ENCODE data around the gene VCPKMT. TPM values are rescaled to one million over a fixed set of nuclear protein-coding genes. Genes with fewer than 3 reads are reported as not detected.
"Not testable (repeated sequence)": the region's sequence is repeated elsewhere in the genome, so short reads cannot be mapped to it uniquely, and the experiment has no call there.

The VCPKMT gene
- total RNA-seq, 2 donors from 2014 or later: 14.0 to 24.6 TPM

DNA sequence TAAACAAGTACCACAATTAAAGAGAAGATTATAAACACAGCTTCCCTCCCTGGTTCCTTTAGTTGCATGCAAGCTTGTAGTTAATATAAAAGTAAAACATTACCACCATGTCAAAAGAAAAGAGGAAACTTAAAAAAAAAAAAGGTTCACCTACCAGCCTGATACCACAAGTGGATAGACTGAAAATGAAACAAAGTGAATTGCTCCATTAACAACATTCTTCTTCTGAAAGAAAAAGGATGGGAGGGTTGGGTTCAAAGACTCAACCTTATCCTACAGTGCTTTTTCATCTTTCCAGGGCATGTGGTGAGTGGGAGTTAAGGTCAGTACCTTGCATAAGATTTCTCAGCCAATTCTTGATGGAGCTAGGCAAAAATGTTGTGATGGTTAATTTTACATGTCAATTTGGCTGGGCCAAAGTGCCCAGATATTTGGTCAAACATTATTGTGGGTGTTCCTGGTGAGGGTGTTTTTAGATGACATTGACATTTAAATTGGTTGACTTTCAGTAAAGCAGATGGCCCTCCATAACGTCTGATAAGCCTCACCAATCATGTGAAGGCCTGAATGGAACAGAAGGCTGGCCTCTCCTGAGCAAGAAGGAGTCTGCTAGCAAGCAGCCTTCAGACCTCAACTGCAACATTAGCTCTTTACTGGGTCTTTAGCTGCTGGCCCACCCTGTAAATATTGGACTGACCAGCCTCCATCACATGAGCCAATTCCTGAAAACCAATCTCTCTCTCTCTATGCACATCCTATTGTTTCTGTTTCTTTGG is 28.8 kb downstream of the VCPKMT start:
- ATAC-seq: no peak
- Mint-ChIP-seq H3K27ac (peak overlapping the region; percentile 88 to 92), H3K4me1 (ENCODE audit: low read depth in 2 of 2) (peaks cover 54 to 72% of the 10 kb centered on the region in 2 donors), H3K4me3 (peak overlapping the region; percentile 72), H3K9me3 (no peaks in the 10 kb centered on the region), H3K27me3 (no peaks in the 10 kb centered on the region), H3K36me3 (peaks cover 4% of the 10 kb centered on the region)
- no peak for DNase-seq (ENCODE audit: low spot score)

DNA sequence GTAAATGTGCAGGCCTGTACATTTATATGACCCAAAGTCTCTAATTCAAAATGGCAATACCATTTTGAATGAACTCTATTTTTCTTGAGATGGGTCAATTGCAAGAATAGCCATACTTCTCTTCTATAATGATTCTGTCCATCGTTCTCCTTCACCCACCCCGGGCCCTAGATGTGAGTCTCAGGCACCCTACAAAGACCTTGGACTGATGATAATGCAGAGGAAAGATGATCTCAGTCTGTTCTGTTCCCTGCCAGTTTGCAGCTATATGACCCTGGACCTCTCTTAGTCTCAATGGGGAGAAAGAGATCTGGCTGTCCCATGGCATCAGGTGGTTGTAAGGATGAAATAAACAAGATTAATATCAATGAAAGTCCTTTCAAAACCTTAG is 30.1 kb downstream of the VCPKMT start:
- Mint-ChIP-seq H3K27ac (peak overlapping the region; percentile 88 to 93), H3K4me1 (ENCODE audit: low read depth in 2 of 2) (peaks cover 63 to 84% of the 10 kb centered on the region in 2 donors), H3K4me3 (peak overlapping the region; percentile 54), H3K36me3 (peaks cover 4% of the 10 kb centered on the region), H3K27me3 (no peaks in the 10 kb centered on the region), H3K9me3 (no peaks in the 10 kb centered on the region)
- ATAC-seq (no peak), DNase-seq (ENCODE audit: low spot score) (no peak)

DNA sequence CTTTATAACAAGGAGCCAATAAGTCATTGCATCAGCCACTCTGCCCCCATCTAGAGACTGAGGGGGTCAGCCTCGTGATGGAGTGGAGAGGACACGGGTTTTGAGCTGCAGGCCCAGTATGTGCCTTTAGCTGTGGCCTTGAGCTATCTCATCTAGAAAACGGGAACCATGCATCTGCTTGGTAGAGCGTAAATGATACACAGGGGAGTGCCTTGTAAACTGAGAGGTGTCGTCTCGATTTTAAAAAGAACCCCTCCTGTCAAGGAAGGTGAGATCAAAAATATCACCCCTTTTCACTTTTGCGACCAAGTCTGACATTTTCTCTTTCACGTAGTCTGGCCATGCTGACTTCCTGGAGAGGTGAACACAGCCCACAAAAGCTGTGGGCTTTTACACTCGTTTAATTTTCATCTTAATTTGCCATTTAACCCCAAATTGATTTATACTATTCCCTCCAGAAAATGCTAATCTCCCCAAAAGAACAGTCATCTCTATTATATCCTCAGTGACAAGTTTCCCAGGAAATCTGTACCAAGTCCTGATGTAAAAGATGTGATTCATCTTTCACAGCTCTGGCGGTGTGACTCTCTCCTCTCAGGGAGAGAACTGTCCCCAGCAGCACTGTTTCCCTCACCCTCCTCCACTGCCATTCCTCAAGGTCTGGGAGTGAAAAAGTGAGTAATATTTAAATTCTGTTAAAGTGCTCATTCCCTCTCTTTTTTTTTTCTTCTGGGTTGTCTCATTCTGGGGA is 30.6 kb downstream of the VCPKMT start:
- Mint-ChIP-seq H3K4me3 (peak overlapping the region; percentile 54), H3K27ac (peak overlapping the region; percentile 88 to 93), H3K36me3 (peaks cover 4% of the 10 kb centered on the region), H3K27me3 (no peaks in the 10 kb centered on the region), H3K9me3 (no peaks in the 10 kb centered on the region), H3K4me1 (ENCODE audit: low read depth in 2 of 2) (peaks cover 63 to 83% of the 10 kb centered on the region in 2 donors)
- peak; percentile 74 for DNase-seq (ENCODE audit: low spot score)
- ATAC-seq: peak; percentile 37 to 72

DNA sequence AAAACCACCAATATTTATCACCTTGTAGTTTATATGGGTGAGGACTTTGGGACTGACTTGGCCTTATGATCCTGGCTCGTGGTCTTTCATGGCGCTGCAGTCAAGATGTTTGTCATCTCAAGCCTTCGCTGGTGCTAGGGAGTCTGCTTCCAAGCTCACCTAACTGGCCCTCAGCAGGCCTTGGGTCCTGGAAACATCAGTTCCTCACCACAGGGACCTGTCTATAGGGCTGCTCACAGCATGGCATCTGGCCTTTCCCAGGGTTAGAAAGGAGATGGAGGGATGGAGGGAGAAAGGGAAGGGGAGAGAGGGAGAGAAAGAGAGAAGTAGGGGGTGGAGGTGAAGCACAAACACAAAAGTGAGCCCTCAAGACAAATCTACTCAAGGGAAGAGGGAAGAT is 31.7 kb downstream of the VCPKMT start:
- H3K27ac Mint-ChIP-seq: peak overlapping the region; percentile 88 to 93
- H3K36me3 Mint-ChIP-seq: peaks cover 4% of the 10 kb centered on the region
- DNase-seq (ENCODE audit: low spot score) (no peak), ATAC-seq (no peak)
- no peaks in the 10 kb centered on the region for H3K27me3 Mint-ChIP-seq
- peaks cover 57 to 75% of the 10 kb centered on the region in 2 donors for H3K4me1 Mint-ChIP-seq (ENCODE audit: low read depth in 2 of 2)
- H3K4me3 Mint-ChIP-seq: peak overlapping the region; percentile 54
- no peaks in the 10 kb centered on the region for H3K9me3 Mint-ChIP-seq

DNA sequence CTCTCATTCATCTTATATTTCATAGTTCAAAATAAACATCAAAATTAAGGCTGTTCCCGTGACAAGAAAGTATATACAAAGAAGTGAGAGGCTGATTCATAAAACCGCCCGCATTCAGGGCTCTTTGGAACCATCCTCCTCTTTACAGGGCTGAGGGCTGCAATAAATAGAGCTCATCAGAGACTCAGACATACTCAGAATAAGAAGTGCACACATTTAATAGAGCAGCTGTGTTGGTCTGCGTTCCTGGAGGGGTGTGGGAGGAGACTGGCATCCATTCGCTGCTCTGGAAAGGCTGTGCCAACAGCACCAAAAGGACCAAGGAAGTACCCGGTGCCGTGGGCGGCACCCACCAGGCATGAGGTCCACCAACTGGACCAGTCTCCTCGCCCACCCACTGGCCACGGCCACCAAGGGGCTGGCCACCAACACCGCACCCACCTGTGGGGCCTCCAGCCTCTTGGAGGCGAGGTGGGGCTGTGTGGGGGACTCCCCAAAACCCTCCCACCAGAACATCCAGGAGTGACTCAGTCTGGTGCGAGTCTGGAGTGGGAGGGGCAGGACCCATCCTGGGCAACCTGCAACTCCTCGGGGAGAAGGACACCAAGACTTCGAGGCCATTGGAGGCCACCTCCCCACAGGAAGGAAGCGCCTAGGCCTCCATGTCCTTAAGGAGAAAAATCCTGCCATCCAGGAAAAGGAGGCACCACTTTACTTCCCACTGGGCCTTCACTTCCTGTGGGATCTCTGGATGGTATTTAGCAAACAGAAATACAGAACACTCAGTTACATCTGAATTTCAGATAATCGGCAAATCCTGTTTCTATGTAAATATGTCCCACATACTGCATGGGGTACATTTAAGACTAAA is 32.7 kb downstream of the VCPKMT start:
- no peaks in the 10 kb centered on the region for H3K9me3 Mint-ChIP-seq
- peak overlapping the region; percentile 63 for H3K4me3 Mint-ChIP-seq
- DNase-seq (ENCODE audit: low spot score): peak; percentile 82
- peak overlapping the region; percentile 88 to 93 for H3K27ac Mint-ChIP-seq
- ATAC-seq: peak; percentile 72 to 78
- H3K36me3 Mint-ChIP-seq: peaks cover 4% of the 10 kb centered on the region
- H3K4me1 Mint-ChIP-seq (ENCODE audit: low read depth in 2 of 2): peaks cover 60 to 73% of the 10 kb centered on the region in 2 donors
- no peaks in the 10 kb centered on the region for H3K27me3 Mint-ChIP-seq

DNA sequence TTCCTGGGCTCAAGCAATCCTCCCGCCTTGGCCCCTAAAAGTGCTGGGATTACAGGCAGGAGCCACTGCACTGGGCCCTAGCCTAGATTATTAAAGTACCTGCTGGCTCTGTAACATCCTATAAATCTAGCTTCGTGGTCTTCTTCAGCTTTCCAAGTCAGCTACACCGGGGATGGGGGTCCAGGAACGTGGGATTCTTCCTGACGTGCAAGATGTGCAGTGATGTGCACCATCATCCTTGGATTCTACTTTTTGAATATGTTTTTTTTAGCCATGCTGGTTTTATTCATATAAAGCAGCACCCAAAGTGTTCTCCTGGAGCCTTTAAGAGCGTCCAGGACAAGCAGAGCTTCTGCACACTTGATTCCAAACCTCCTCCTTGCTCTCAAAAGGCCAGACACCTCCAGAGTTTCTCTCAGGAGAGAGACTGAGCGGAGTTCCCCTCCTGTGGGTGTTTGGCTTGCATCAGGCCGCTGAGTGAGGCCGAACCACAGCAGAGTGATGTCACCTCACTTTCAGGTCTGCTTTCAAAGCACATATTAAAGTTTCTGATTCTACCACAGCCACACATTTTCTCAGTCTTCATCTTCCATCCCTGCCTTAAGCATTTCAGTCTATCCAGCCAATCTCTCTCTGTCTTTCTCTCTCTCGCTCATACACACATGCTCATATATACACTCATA is 33.4 kb downstream of the VCPKMT start:
- peak overlapping the region; percentile 63 for H3K4me3 Mint-ChIP-seq
- H3K27me3 Mint-ChIP-seq: no peaks in the 10 kb centered on the region
- peaks cover 4% of the 10 kb centered on the region for H3K36me3 Mint-ChIP-seq
- ATAC-seq (peak; percentile 88 to 91), DNase-seq (ENCODE audit: low spot score) (peak; percentile 94)
- H3K9me3 Mint-ChIP-seq: no peaks in the 10 kb centered on the region
- H3K4me1 Mint-ChIP-seq (ENCODE audit: low read depth in 2 of 2): peaks cover 57 to 66% of the 10 kb centered on the region in 2 donors
- peak overlapping the region; percentile 88 to 93 for H3K27ac Mint-ChIP-seq

DNA sequence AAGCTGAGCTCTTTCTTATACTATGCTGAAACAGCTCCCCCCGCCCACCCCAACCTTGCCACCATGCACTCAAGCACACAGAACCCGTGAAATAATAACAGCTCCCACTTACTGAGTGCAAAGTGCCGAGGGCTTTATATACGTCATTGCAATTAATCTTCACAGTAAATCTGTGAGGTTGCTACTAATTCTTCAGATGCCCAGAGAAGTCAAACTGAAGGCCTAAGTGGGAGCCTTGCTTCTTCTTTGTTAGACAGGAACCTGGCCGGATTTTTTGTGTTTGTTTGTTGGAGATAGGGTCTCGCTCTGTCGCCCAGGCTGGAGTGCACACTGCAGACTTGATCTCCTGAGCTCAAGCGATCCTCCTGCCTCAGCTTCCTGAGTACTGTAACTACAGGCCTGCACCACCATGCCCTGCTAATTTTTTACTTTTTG is 34.0 kb downstream of the VCPKMT start:
- Mint-ChIP-seq H3K27ac (peak overlapping the region; percentile 88 to 93), H3K36me3 (peaks cover 4% of the 10 kb centered on the region), H3K4me3 (peak overlapping the region; percentile 63), H3K4me1 (ENCODE audit: low read depth in 2 of 2) (peaks cover 51 to 65% of the 10 kb centered on the region in 2 donors), H3K27me3 (no peaks in the 10 kb centered on the region), H3K9me3 (no peaks in the 10 kb centered on the region)
- DNase-seq (ENCODE audit: low spot score) (no peak), ATAC-seq (peak in 1 of 2 donors; percentile 45)

DNA sequence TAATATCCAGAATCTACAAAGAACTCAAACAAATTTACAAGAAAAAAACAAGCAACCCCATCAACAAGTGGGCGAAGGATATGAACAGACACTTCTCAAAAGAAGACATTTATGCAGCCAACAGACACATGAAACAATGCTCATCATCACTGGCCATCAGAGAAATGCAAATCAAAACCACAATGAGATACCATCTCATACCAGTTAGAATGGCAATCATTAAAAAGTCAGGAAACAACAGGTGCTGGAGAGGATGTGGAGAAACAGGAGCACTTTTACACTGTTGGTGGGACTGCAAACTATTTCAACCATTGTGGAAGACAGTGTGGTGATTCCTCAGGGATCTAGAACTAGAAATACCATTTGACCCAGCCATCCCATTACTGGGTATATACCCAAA is 37.3 kb downstream of the VCPKMT start:
- not testable (repeated sequence) for H3K9me3 Mint-ChIP-seq; H3K4me3 Mint-ChIP-seq; H3K27ac Mint-ChIP-seq; DNase-seq (ENCODE audit: low spot score); H3K27me3 Mint-ChIP-seq; ATAC-seq
- Mint-ChIP-seq H3K4me1 (ENCODE audit: low read depth in 2 of 2) (peaks cover 40 to 54% of the 10 kb centered on the region in 2 donors), H3K36me3 (peaks cover 15% of the 10 kb centered on the region)

DNA sequence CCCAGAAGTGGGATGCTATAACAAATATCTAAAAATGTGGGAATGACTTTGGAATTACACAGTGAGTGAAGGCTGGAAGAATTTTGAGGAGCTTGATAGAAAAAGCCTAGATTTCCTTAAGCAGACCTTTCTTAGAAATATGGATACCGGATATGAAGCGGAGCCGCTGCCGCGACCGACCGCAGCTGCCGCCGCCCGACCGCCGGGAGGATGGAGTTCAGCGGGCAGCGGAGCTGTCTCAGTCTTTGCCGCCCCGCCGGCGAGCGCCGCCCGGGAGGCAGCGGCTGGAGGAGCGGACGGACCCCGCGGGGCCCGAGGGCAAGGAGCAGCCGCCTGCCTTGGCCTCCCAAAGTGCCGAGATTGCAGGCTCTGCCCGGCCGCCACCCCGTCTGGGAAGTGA is 42.7 kb downstream of the VCPKMT start:
- Mint-ChIP-seq H3K27ac (peak overlapping the region in 1 of 2 donors; percentile 92), H3K4me1 (ENCODE audit: low read depth in 2 of 2) (peaks cover 32 to 41% of the 10 kb centered on the region in 2 donors), H3K36me3 (peaks cover 22% of the 10 kb centered on the region)
- not testable (repeated sequence) for H3K9me3 Mint-ChIP-seq; ATAC-seq; H3K27me3 Mint-ChIP-seq; DNase-seq (ENCODE audit: low spot score); H3K4me3 Mint-ChIP-seq

DNA sequence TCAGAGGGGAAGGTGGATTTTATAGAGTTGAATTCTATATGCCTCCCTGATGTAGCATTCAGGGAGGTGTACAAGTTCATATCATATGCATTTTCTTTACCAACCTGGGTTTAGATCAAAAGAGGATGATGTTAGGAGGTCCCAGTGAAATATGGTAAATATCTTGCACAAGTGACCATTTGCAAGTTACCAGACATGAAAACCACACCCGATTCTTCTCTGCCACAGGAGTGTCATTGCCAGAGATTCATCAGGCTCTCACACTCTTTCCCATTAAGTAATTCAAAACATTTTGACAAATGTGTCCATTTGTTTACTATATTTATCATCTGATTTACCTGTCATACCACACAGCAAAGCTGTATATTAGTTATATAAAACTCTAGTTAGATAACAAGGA is 44.0 kb downstream of the VCPKMT start:
- ATAC-seq: no peak
- Mint-ChIP-seq H3K9me3 (no peaks in the 10 kb centered on the region), H3K36me3 (peaks cover 18% of the 10 kb centered on the region), H3K4me1 (ENCODE audit: low read depth in 2 of 2) (peaks cover 41 to 44% of the 10 kb centered on the region in 2 donors), H3K27ac (peak overlapping the region; percentile 24 to 92), H3K27me3 (no peaks in the 10 kb centered on the region), H3K4me3 (no peak overlapping the region)
- no peak for DNase-seq (ENCODE audit: low spot score)

DNA sequence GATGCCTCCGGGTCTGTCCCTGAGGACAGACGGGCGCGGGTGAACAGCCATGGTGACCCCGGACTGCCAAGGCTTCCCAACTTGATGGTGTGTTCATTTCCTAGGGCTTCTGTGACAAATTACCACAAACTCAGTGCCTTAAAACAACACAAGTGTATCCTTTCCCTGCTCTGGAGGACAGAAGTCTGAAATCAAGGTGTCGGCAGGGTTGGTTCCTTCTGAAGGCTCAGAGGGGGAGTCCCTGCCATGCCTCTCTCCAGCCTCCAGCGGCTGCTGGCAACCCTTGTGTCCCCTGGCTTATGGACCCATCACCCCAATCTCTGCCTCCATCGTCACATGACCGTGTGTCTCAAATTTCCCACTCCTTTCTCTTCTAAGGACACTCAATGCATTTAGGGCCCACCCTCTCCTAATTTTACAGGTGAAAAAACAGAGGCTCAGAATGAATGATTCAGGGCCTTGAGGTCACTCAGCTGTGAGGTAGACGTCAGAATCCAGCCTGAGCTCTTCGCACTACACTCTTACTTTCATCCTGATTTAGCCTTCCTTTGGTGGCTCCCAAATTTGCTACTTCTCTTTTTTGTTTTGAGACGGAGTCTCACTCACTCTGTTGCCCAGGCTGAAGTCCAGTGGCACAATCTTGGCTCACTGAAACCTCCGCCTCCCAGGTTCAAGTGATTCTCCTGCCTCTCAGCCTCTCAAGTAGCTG is 45.4 kb downstream of the VCPKMT start:
- H3K27me3 Mint-ChIP-seq: no peaks in the 10 kb centered on the region
- no peaks in the 10 kb centered on the region for H3K9me3 Mint-ChIP-seq
- no peak overlapping the region for H3K4me3 Mint-ChIP-seq
- peak overlapping the region; percentile 24 to 92 for H3K27ac Mint-ChIP-seq
- DNase-seq (ENCODE audit: low spot score) (no peak), ATAC-seq (no peak)
- H3K36me3 Mint-ChIP-seq: peaks cover 11% of the 10 kb centered on the region
- peaks cover 42 to 44% of the 10 kb centered on the region in 2 donors for H3K4me1 Mint-ChIP-seq (ENCODE audit: low read depth in 2 of 2)

DNA sequence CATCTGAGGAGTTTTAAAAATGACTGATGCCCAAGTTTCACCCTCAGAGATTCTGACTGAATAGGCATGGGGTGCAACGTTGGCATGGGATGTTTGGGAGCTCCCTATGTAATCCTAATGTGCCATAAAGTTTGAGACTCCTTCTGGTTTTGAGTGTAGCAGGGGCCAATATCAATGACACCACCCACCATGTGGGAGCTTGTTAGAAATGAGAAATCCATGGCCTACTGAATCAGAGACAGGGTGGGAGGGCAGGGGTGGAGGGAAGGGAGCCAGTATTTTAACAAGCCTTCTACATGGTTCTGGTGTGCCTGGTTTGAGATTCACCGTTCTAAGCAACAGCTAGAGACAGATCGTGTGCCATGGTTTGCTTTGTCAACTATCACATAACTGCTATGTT is 46.1 kb downstream of the VCPKMT start:
- Mint-ChIP-seq H3K4me1 (ENCODE audit: low read depth in 2 of 2) (peaks cover 48 to 50% of the 10 kb centered on the region in 2 donors), H3K27me3 (no peaks in the 10 kb centered on the region), H3K27ac (peak overlapping the region in 1 of 2 donors; percentile 14), H3K9me3 (no peaks in the 10 kb centered on the region), H3K4me3 (no peak overlapping the region), H3K36me3 (peaks cover 11% of the 10 kb centered on the region)
- DNase-seq (ENCODE audit: low spot score) (peak; percentile 6), ATAC-seq (no peak)

Data from natural killer cell treated with Interleukin-12 subunit alpha and Interleukin-12 subunit beta and Interleukin-15 and Interleukin-18, amount 100 ng/mL, for 72 hours (primary cell).